Fibroblast of upper back skin (primary cell): ENCODE results near the gene PRKAG1.

Source experiments
- DNase-seq: peaks from one replicate; pipeline ENCODE4 v3.0.0-alpha.2; 2013

Gene PRKAG1

GRCh38 chr12:48961331-48961730 lies 57.2 kb downstream of the PRKAG1 start:
- no peak for DNase-seq

- DNase-seq = no peak
Measured at GRCh38 chr12:48960834-48961233, 57.7 kb downstream of the PRKAG1 start.

DNA sequence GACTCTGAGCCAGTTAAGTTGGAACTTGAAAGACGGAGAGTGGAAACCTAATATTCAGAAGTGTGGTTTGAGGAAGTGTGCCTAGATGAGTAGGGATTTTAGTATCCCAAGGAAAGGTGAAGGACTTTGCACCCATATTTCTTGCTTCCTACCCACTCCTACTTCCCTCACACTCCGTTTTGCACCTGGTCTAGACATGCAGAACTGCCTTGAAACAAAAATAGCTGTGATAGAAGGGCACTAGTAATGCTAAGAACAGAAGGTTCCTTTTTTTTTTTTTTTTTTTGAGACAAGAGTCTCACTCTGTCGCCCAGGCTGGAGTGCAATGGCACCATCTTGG lies 60.6 kb downstream of the PRKAG1 start:
- no peak for DNase-seq

GRCh38 chr12:48957141-48958048 lies 61.2 kb downstream of the PRKAG1 start, which contains the start of gene ARF3:
ARF3 (minus strand) TSS chr12:48957487; CDS start chr12:48941095, 16,392 bp downstream.
- peak; percentile 94 for DNase-seq

GRCh38 chr12:48956279-48957140 lies 62.1 kb downstream of the PRKAG1 start:
- DNase-seq = peak; percentile 96

DNA sequence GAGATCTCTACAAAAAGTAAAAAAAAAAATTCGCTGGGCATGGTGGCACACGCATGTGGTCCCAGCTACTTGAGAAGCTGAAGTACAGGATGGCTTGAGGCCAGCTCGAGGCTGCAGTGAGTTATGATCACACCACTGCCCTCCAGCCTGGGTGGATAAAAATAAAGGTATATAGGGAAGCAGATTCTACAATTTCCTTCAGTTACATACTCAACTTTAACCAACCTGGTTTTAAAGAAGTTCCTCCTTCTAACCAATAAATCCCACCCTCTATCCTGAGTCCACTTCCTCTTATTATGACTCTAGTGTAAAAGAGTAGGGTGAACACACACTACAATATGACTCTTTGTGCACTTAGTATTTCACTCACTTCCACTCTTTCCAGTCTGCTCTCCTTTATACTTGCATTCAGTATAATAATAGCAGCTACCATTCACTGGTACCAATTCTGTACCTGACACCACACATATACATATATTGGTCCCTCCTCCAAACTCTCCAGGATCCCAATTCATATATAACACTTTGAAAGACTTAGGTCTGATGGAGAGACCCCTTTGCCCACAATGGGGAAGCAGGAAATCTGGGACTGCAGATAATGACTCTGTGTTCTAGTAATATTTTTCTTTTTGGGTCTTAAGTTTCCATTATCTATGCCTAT lies 63.6 kb downstream of the PRKAG1 start:
- DNase-seq = no peak

- no peak for DNase-seq
Measured at GRCh38 chr12:48954061-48954460, 64.5 kb downstream of the PRKAG1 start.

GRCh38 chr12:48952691-48953090 lies 65.9 kb downstream of the PRKAG1 start:
- no peak for DNase-seq
